GM23338 (cell line): ENCODE measurements around the gene GFOD1. TPM values are rescaled to one million over a fixed set of nuclear protein-coding genes. Genes with fewer than 3 reads are reported as not detected.
A peak's percentile ranks its signal among the peaks of the same experiment; 100 is the strongest.

Experiments used
- ATAC-seq: fragments of 200-7000 bp; cut with Tn5 transposase; 3 replicates; pipeline ENCODE4 v1.9.1; 2020
- DNase-seq: peaks from one replicate; pipeline ENCODE4 v3.0.0-alpha.2; 2015; ENCODE audit warnings: low spot score
- H2AFZ ChIP-seq: fragments of 200-600 bp; sonication (generic); 2 replicates; pipeline ENCODE4 v1.8.0; 2016; ENCODE audit warnings: antibody characterized with exemption, mild to moderate bottlenecking, moderate library complexity
- H3F3A ChIP-seq: fragments of 200-600 bp; sonication (generic); replicated peaks from 2 replicates; pipeline ENCODE4 v1.8.0; 2017; ENCODE audit warnings: antibody characterized with exemption, mixed run types, low read depth
- H3K27ac ChIP-seq: fragments of 200-600 bp; sonication (generic); 2 replicates; pipeline ENCODE4 v1.6.1; 2016; ENCODE audit warnings: low read depth
- H3K27me3 ChIP-seq: fragments of 200-600 bp; sonication (generic); 2 replicates; pipeline ENCODE4 v1.8.0; 2016; ENCODE audit warnings: mild to moderate bottlenecking, mixed run types, moderate library complexity; ENCODE audit not compliant: insufficient read depth
- H3K36me3 ChIP-seq: fragments of 200-600 bp; sonication (generic); 2 replicates; pipeline ENCODE4 v1.8.0; 2016; ENCODE audit warnings: mild to moderate bottlenecking; ENCODE audit not compliant: insufficient read depth
- H3K4me1 ChIP-seq: fragments of 200-600 bp; sonication (generic); 2 replicates; pipeline ENCODE4 v1.8.0; 2016; ENCODE audit warnings: mild to moderate bottlenecking, moderate library complexity; ENCODE audit not compliant: insufficient read depth
- H3K4me2 ChIP-seq: fragments of 200-600 bp; sonication (generic); 2 replicates; pipeline ENCODE4 v1.7.1; 2017; ENCODE audit warnings: mixed run types
- H3K4me3 ChIP-seq: fragments of 200-600 bp; sonication (generic); 2 replicates; pipeline ENCODE4 v1.6.1; 2016; ENCODE audit warnings: mixed run types
- H3K79me2 ChIP-seq: fragments of 200-600 bp; sonication (generic); replicated peaks from 2 replicates; pipeline ENCODE4 v1.8.0; 2017; ENCODE audit warnings: mild to moderate bottlenecking; ENCODE audit not compliant: insufficient read depth
- H3K9me2 ChIP-seq: fragments of 200-600 bp; sonication (generic); 2 replicates; pipeline ENCODE4 v1.8.0; 2017; ENCODE audit not compliant: insufficient read depth
- H4K20me1 ChIP-seq: fragments of 200-600 bp; sonication (generic); replicated peaks from 2 replicates; pipeline ENCODE4 v1.8.0; 2017; ENCODE audit warnings: mild to moderate bottlenecking; ENCODE audit not compliant: insufficient read depth
- H3K27ac Mint-ChIP-seq: 2 replicates; pipeline ENCODE4 v1.8.0; 2020; ENCODE audit warnings: inconsistent platforms, mild to moderate bottlenecking, moderate library complexity, mixed read lengths
- H3K27me3 Mint-ChIP-seq: 3 replicates; pipeline ENCODE4 v1.8.0; 2022; ENCODE audit warnings: low read depth, mild to moderate bottlenecking, moderate library complexity, mixed read lengths, inconsistent platforms; ENCODE audit not compliant: insufficient read depth, poor library complexity
- H3K36me3 Mint-ChIP-seq: 3 replicates; pipeline ENCODE4 v1.8.0; 2021; ENCODE audit warnings: low read depth, mild to moderate bottlenecking, inconsistent platforms, moderate library complexity, mixed read lengths
- H3K4me1 Mint-ChIP-seq: 3 replicates; pipeline ENCODE4 v1.8.0; 2020; ENCODE audit warnings: mild to moderate bottlenecking, inconsistent platforms, mixed read lengths
- H3K4me3 Mint-ChIP-seq: 3 replicates; pipeline ENCODE4 v1.8.0; 2021; ENCODE audit warnings: moderate library complexity, mild to moderate bottlenecking, inconsistent platforms, mixed read lengths
- H3K9me3 Mint-ChIP-seq: 3 replicates; pipeline ENCODE4 v1.8.0; 2020; ENCODE audit warnings: moderate library complexity, mild to moderate bottlenecking, inconsistent platforms, mixed read lengths
- CREB1 ChIP-seq: fragments of 250-450 bp; sonication (Bioruptor Pico); IDR thresholded peaks from 2 replicates; pipeline ENCODE4 v1.5.0; 2020; ENCODE audit warnings: low read depth, mild to moderate bottlenecking, moderate library complexity
- EZH2 ChIP-seq: fragments of 200-600 bp; sonication (generic); IDR thresholded peaks from one replicate; pipeline ENCODE4 v1.8.0; 2017; ENCODE audit warnings: antibody characterized with exemption, mild to moderate bottlenecking, low read depth; ENCODE audit not compliant: unreplicated experiment
- EZH2phosphoT487 ChIP-seq: fragments of 200-600 bp; sonication (generic); IDR thresholded peaks from one replicate; pipeline ENCODE4 v1.8.1; 2018; ENCODE audit warnings: antibody characterized with exemption; ENCODE audit not compliant: unreplicated experiment
- JUNB ChIP-seq: IDR thresholded peaks from one replicate; pipeline ENCODE4 v1.6.1; 2016; ENCODE audit warnings: antibody characterized with exemption; ENCODE audit not compliant: unreplicated experiment
- NANOG ChIP-seq: IDR thresholded peaks from 2 replicates; pipeline ENCODE4 v1.6.1; 2016; ENCODE audit warnings: antibody characterized with exemption, borderline replicate concordance
- POLR2AphosphoS5 ChIP-seq: IDR thresholded peaks from 2 replicates; pipeline ENCODE4 v1.6.1; 2016; ENCODE audit warnings: antibody characterized with exemption, low read depth
- STAT1 ChIP-seq: IDR thresholded peaks from one replicate; pipeline ENCODE4 v1.6.1; 2016; ENCODE audit warnings: antibody characterized with exemption; ENCODE audit not compliant: unreplicated experiment
- ZNF114 ChIP-seq: fragments of 250-450 bp; sonication (Bioruptor Pico); IDR thresholded peaks from 2 replicates; pipeline ENCODE4 v1.5.0; 2020; ENCODE audit warnings: mild to moderate bottlenecking, moderate library complexity
- ZNF331 ChIP-seq: fragments of 250-450 bp; sonication (Bioruptor Pico); IDR thresholded peaks from 2 replicates; pipeline ENCODE4 v1.5.0; 2020; ENCODE audit warnings: low read depth, mild to moderate bottlenecking, moderate library complexity
- polyA plus RNA-seq: library from polyadenylated mRNA; unstranded; fragments of >200 nt; fragmentation: Nextera tagmentation; extraction: Ambion mirVana; gene quantifications from 2 replicates; pipeline ENCODE4 v1.2.1, GENCODE V29; 2016
- total RNA-seq: library from RNA; depleted of rRNA; stranded (reverse); fragments of >200 nt; shearing (Covaris generic); gene quantifications from 2 replicates; pipeline ENCODE4 v1.2.3, GENCODE V29; 2014
- TF ChIP-seq, protein P1 (sequence below), 2 experiments: fragments of 200-600 bp in 1 of 2; sonication (generic) in 1 of 2; conservative IDR thresholded peaks; 2 replicates each; pipeline versions ENCODE4 v1.5.1 to v1.6.1; 2016 to 2017; ENCODE audit warnings: antibody characterized with exemption in 2 of 2, low read depth in 2 of 2, mild to moderate bottlenecking in 2 of 2, moderate library complexity in 1 of 2
- TF ChIP-seq, protein P2 (sequence below): IDR thresholded peaks from one replicate; pipeline ENCODE4 v1.6.1; 2018; ENCODE audit warnings: antibody characterized with exemption; ENCODE audit not compliant: unreplicated experiment
- TF ChIP-seq, protein P3 (sequence below): fragments of 250-450 bp; sonication (Bioruptor Pico); IDR thresholded peaks from 2 replicates; pipeline ENCODE4 v1.5.0; 2020; ENCODE audit warnings: mild to moderate bottlenecking, moderate library complexity
- TF ChIP-seq, protein P4 (sequence below): IDR thresholded peaks from 2 replicates; pipeline ENCODE4 v1.6.1; 2016; ENCODE audit warnings: antibody characterized with exemption

Gene GFOD1
- total and polyA plus RNA-seq, 2 experiments from 2014 or later = 4.9 to 12.8 TPM

DNA sequence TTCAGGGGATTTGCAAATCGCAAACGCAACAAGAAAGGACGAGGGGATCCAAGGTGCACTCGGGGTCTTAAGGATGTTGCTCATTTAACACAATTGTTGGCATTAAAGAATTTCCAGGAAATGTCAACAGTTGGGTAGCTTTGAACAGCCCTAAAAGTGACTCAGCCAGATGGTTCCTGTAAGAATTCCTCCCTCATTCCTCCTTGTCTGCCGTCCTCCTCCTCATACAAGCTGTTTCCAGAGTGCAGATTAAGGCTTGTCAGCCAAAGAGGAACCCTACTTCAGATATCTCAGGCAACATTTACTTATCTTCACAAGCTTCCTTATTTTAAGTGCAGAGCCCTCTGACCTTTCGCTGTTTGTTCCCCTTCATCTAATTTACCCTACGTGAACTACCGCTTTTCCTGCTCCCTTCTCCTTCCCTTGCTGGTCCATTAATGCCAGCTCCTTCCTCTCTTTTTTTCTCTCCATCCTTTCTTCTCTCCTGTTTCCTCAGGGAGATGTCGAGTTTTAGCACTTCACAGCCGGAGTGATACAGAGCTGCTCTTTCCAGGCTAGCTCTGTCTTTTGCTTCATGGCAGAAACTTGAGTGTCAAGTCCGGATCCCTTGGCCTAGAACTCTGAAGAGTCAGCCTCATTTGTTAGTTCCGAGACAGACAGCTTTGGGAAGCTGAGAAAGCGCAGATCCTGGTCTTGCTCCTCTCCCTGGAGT is 132.9 kb downstream of the GFOD1 start:
- H3K9me3 Mint-ChIP-seq = no peaks in the 10 kb centered on the region; the same call in 2 of the 3 replicates
- no peaks in the 10 kb centered on the region for H3K79me2 ChIP-seq
- H3K36me3 Mint-ChIP-seq = no peaks in the 10 kb centered on the region
- H3K4me2 ChIP-seq = no peak overlapping the region
- no peaks in the 10 kb centered on the region for H4K20me1 ChIP-seq
- no peaks in the 10 kb centered on the region for H3K27me3 ChIP-seq
- H3K27ac Mint-ChIP-seq = no peak overlapping the region; the same call in 1 of the 2 replicates
- no peaks in the 10 kb centered on the region for H3F3A ChIP-seq
- H3K36me3 ChIP-seq = no peaks in the 10 kb centered on the region
- H3K4me1 Mint-ChIP-seq = peaks cover 50% of the 10 kb centered on the region
- no peak for ATAC-seq
- peaks cover 36% of the 10 kb centered on the region for H3K4me1 ChIP-seq
- no peak overlapping the region for H3K27ac ChIP-seq
- TF ChIP-seq STAT1 (no peak), EZH2phosphoT487 (no peak), EZH2 (no peak), ZNF114 (CRISPR knock-in tag) (no peak), POLR2AphosphoS5 (no peak), NANOG (no peak), JUNB (no peak), CREB1 (CRISPR knock-in tag) (no peak), ZNF331 (CRISPR knock-in tag) (no peak)
- TF ChIP-seq, protein P1, sequence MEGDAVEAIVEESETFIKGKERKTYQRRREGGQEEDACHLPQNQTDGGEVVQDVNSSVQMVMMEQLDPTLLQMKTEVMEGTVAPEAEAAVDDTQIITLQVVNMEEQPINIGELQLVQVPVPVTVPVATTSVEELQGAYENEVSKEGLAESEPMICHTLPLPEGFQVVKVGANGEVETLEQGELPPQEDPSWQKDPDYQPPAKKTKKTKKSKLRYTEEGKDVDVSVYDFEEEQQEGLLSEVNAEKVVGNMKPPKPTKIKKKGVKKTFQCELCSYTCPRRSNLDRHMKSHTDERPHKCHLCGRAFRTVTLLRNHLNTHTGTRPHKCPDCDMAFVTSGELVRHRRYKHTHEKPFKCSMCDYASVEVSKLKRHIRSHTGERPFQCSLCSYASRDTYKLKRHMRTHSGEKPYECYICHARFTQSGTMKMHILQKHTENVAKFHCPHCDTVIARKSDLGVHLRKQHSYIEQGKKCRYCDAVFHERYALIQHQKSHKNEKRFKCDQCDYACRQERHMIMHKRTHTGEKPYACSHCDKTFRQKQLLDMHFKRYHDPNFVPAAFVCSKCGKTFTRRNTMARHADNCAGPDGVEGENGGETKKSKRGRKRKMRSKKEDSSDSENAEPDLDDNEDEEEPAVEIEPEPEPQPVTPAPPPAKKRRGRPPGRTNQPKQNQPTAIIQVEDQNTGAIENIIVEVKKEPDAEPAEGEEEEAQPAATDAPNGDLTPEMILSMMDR (conservative IDR thresholded peaks at IDR 0.05; ENCODE audit: low read depth in 2 of 2) = no peak
- TF ChIP-seq, protein P2, sequence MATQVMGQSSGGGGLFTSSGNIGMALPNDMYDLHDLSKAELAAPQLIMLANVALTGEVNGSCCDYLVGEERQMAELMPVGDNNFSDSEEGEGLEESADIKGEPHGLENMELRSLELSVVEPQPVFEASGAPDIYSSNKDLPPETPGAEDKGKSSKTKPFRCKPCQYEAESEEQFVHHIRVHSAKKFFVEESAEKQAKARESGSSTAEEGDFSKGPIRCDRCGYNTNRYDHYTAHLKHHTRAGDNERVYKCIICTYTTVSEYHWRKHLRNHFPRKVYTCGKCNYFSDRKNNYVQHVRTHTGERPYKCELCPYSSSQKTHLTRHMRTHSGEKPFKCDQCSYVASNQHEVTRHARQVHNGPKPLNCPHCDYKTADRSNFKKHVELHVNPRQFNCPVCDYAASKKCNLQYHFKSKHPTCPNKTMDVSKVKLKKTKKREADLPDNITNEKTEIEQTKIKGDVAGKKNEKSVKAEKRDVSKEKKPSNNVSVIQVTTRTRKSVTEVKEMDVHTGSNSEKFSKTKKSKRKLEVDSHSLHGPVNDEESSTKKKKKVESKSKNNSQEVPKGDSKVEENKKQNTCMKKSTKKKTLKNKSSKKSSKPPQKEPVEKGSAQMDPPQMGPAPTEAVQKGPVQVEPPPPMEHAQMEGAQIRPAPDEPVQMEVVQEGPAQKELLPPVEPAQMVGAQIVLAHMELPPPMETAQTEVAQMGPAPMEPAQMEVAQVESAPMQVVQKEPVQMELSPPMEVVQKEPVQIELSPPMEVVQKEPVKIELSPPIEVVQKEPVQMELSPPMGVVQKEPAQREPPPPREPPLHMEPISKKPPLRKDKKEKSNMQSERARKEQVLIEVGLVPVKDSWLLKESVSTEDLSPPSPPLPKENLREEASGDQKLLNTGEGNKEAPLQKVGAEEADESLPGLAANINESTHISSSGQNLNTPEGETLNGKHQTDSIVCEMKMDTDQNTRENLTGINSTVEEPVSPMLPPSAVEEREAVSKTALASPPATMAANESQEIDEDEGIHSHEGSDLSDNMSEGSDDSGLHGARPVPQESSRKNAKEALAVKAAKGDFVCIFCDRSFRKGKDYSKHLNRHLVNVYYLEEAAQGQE = no peak
- TF ChIP-seq, protein P3, sequence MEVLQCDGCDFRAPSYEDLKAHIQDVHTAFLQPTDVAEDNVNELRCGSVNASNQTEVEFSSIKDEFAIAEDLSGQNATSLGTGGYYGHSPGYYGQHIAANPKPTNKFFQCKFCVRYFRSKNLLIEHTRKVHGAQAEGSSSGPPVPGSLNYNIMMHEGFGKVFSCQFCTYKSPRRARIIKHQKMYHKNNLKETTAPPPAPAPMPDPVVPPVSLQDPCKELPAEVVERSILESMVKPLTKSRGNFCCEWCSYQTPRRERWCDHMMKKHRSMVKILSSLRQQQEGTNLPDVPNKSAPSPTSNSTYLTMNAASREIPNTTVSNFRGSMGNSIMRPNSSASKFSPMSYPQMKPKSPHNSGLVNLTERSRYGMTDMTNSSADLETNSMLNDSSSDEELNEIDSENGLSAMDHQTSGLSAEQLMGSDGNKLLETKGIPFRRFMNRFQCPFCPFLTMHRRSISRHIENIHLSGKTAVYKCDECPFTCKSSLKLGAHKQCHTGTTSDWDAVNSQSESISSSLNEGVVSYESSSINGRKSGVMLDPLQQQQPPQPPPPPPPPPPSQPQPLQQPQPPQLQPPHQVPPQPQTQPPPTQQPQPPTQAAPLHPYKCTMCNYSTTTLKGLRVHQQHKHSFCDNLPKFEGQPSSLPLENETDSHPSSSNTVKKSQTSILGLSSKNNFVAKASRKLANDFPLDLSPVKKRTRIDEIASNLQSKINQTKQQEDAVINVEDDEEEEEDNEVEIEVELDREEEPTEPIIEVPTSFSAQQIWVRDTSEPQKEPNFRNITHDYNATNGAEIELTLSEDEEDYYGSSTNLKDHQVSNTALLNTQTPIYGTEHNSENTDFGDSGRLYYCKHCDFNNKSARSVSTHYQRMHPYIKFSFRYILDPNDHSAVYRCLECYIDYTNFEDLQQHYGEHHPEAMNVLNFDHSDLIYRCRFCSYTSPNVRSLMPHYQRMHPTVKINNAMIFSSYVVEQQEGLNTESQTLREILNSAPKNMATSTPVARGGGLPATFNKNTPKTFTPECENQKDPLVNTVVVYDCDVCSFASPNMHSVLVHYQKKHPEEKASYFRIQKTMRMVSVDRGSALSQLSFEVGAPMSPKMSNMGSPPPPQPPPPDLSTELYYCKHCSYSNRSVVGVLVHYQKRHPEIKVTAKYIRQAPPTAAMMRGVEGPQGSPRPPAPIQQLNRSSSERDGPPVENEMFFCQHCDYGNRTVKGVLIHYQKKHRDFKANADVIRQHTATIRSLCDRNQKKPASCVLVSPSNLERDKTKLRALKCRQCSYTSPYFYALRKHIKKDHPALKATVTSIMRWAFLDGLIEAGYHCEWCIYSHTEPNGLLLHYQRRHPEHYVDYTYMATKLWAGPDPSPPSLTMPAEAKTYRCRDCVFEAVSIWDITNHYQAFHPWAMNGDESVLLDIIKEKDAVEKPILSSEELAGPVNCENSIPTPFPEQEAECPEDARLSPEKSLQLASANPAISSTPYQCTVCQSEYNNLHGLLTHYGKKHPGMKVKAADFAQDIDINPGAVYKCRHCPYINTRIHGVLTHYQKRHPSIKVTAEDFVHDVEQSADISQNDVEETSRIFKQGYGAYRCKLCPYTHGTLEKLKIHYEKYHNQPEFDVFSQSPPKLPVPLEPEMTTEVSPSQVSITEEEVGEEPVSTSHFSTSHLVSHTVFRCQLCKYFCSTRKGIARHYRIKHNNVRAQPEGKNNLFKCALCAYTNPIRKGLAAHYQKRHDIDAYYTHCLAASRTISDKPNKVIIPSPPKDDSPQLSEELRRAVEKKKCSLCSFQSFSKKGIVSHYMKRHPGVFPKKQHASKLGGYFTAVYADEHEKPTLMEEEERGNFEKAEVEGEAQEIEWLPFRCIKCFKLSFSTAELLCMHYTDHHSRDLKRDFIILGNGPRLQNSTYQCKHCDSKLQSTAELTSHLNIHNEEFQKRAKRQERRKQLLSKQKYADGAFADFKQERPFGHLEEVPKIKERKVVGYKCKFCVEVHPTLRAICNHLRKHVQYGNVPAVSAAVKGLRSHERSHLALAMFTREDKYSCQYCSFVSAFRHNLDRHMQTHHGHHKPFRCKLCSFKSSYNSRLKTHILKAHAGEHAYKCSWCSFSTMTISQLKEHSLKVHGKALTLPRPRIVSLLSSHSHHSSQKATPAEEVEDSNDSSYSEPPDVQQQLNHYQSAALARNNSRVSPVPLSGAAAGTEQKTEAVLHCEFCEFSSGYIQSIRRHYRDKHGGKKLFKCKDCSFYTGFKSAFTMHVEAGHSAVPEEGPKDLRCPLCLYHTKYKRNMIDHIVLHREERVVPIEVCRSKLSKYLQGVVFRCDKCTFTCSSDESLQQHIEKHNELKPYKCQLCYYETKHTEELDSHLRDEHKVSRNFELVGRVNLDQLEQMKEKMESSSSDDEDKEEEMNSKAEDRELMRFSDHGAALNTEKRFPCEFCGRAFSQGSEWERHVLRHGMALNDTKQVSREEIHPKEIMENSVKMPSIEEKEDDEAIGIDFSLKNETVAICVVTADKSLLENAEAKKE = no peak
- TF ChIP-seq, protein P4, sequence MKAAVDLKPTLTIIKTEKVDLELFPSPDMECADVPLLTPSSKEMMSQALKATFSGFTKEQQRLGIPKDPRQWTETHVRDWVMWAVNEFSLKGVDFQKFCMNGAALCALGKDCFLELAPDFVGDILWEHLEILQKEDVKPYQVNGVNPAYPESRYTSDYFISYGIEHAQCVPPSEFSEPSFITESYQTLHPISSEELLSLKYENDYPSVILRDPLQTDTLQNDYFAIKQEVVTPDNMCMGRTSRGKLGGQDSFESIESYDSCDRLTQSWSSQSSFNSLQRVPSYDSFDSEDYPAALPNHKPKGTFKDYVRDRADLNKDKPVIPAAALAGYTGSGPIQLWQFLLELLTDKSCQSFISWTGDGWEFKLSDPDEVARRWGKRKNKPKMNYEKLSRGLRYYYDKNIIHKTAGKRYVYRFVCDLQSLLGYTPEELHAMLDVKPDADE = no peak
- H2AFZ ChIP-seq = 0 out of 2 replicates have a peak overlapping the region, but pooled peaks have one; percentile 4
- DNase-seq = no peak
- peaks cover 3% of the 10 kb centered on the region for H3K27me3 Mint-ChIP-seq
- no peaks in the 10 kb centered on the region; the same call in 1 of the 2 replicates for H3K9me2 ChIP-seq
- H3K4me3 Mint-ChIP-seq = no peak overlapping the region
- H3K4me3 ChIP-seq = no peak overlapping the region
